Neural cell (in vitro differentiated cells): ENCODE measurements around the gene G2E3. TPM values are rescaled to one million over a fixed set of nuclear protein-coding genes. Genes with fewer than 3 reads are reported as not detected.
"Not testable (repeated sequence)": the region's sequence is repeated elsewhere in the genome, so short reads cannot be mapped to it uniquely, and the experiment has no call there.

ENCODE experiments used
- H2AFZ ChIP-seq: fragments of 200-600, 300-800 bp; sonication (generic), shearing (Covaris generic); 2 replicates; pipeline ENCODE4 v1.6.0; 2014; ENCODE audit warnings: low read depth, mild to moderate bottlenecking, antibody characterized with exemption, low read length, moderate library complexity
- H3F3A ChIP-seq: fragments of 200-600 bp; shearing (Covaris generic); 2 replicates; pipeline ENCODE4 v1.6.1; 2016; ENCODE audit warnings: mild to moderate bottlenecking, moderate library complexity, mixed read lengths, antibody characterized with exemption, low read length; ENCODE audit not compliant: insufficient read depth, poor library complexity, severe bottlenecking
- H3K27ac ChIP-seq: fragments of 200-600, 300-800 bp; sonication (generic), shearing (Covaris generic); 2 replicates; pipeline ENCODE4 v1.5.1; 2014; ENCODE audit warnings: mild to moderate bottlenecking, low read length, moderate library complexity
- H3K27me3 ChIP-seq: fragments of 300-800, 200-600 bp; sonication (generic), shearing (Covaris generic); 2 replicates; pipeline ENCODE4 v1.6.0; 2014; ENCODE audit warnings: mild to moderate bottlenecking, low read depth, low read length, moderate library complexity; ENCODE audit not compliant: insufficient read depth
- H3K36me3 ChIP-seq: fragments of 300-800, 200-600 bp; sonication (generic), shearing (Covaris generic); 2 replicates; pipeline ENCODE4 v1.5.1; 2014; ENCODE audit warnings: mild to moderate bottlenecking, antibody characterized with exemption, low read length, moderate library complexity; ENCODE audit not compliant: insufficient read depth
- H3K4me2 ChIP-seq: fragments of 300-800, 200-600 bp; sonication (generic), shearing (Covaris generic); 2 replicates; pipeline ENCODE4 v1.6.0; 2014; ENCODE audit warnings: mild to moderate bottlenecking, low read length
- H3K4me3 ChIP-seq: fragments of 300-800, 200-600 bp; sonication (generic), shearing (Covaris generic); 2 replicates; pipeline ENCODE4 v1.5.1; 2014; ENCODE audit warnings: mild to moderate bottlenecking, low read length, moderate library complexity
- H3K79me2 ChIP-seq: fragments of 200-600 bp; shearing (Covaris generic); replicated peaks from 2 replicates; pipeline ENCODE4 v1.6.0; 2014; ENCODE audit warnings: mild to moderate bottlenecking, low read length, moderate library complexity; ENCODE audit not compliant: insufficient read depth
- H3K9ac ChIP-seq: fragments of 300-800, 200-600 bp; sonication (generic), shearing (Covaris generic); 2 replicates; pipeline ENCODE4 v1.6.1; 2016; ENCODE audit warnings: mild to moderate bottlenecking, low read length, mixed read lengths
- H3K9me2 ChIP-seq: fragments of 200-600 bp; shearing (Covaris generic); 2 replicates; pipeline ENCODE4 v1.6.1; 2016; ENCODE audit warnings: mild to moderate bottlenecking, low read length, mixed read lengths; ENCODE audit not compliant: insufficient read depth
- H3K9me3 ChIP-seq: fragments of 200-600, 300-800 bp; sonication (generic), shearing (Covaris generic); 2 replicates; pipeline ENCODE4 v1.6.1; 2016; ENCODE audit warnings: mild to moderate bottlenecking, mixed run types, low read length, moderate library complexity, mixed read lengths
- H4K20me1 ChIP-seq: fragments of 200-600 bp; shearing (Covaris generic); 2 replicates; pipeline ENCODE4 v1.6.1; 2016; ENCODE audit warnings: mild to moderate bottlenecking, mixed run types; ENCODE audit not compliant: insufficient read depth
- CTCF ChIP-seq: fragments of 450-650 bp; IDR thresholded peaks from 2 replicates; pipeline ENCODE4 v1.5.1; 2014; ENCODE audit warnings: antibody characterized with exemption, mild to moderate bottlenecking, moderate library complexity; ENCODE audit not compliant: poor library complexity, severe bottlenecking
- EP300 ChIP-seq: fragments of 450-650 bp; conservative IDR thresholded peaks from 2 replicates; pipeline ENCODE4 v1.6.1; 2014; ENCODE audit warnings: antibody characterized with exemption, mild to moderate bottlenecking, moderate library complexity; ENCODE audit not compliant: poor library complexity, severe bottlenecking
- EZH2 ChIP-seq: fragments of 200-600, 300-800 bp; shearing (Covaris generic), sonication (generic); IDR thresholded peaks from 2 replicates; pipeline ENCODE4 v1.6.1; 2014; ENCODE audit warnings: antibody characterized with exemption, low read length, borderline replicate concordance, mild to moderate bottlenecking; ENCODE audit not compliant: insufficient read depth, poor library complexity, severe bottlenecking
- MXI1 ChIP-seq: fragments of 450-650 bp; conservative IDR thresholded peaks from 2 replicates; pipeline ENCODE4 v1.6.1; 2014; ENCODE audit warnings: antibody characterized with exemption, mild to moderate bottlenecking; ENCODE audit not compliant: poor library complexity, severe bottlenecking
- POLR2AphosphoS5 ChIP-seq: IDR thresholded peaks from 2 replicates; pipeline ENCODE4 v1.6.1; 2012
- RAD21 ChIP-seq: fragments of 450-650 bp; conservative IDR thresholded peaks from 2 replicates; pipeline ENCODE4 v1.6.1; 2014; ENCODE audit warnings: antibody characterized with exemption, mild to moderate bottlenecking, moderate library complexity
- SMC3 ChIP-seq: fragments of 450-650 bp; conservative IDR thresholded peaks from 2 replicates; pipeline ENCODE4 v1.6.1; 2014; ENCODE audit warnings: antibody characterized with exemption, mild to moderate bottlenecking, moderate library complexity; ENCODE audit not compliant: poor library complexity
- TAF1 ChIP-seq: IDR thresholded peaks from 2 replicates; pipeline ENCODE4 v1.6.1; 2012; ENCODE audit warnings: low read depth
- polyA plus RNA-seq: library from polyadenylated mRNA; depleted of rRNA; stranded (reverse); fragments of >200 nt; gene quantifications from 2 replicates; pipeline ENCODE4 v1.2.3, GENCODE V29; 2014
- TF ChIP-seq, protein P1 (sequence below): IDR thresholded peaks from 2 replicates; pipeline ENCODE4 v1.6.1; 2012; ENCODE audit warnings: borderline replicate concordance

The G2E3 gene
- polyA plus RNA-seq, 1 donor from 2014 or later, result 35.4 TPM

DNA sequence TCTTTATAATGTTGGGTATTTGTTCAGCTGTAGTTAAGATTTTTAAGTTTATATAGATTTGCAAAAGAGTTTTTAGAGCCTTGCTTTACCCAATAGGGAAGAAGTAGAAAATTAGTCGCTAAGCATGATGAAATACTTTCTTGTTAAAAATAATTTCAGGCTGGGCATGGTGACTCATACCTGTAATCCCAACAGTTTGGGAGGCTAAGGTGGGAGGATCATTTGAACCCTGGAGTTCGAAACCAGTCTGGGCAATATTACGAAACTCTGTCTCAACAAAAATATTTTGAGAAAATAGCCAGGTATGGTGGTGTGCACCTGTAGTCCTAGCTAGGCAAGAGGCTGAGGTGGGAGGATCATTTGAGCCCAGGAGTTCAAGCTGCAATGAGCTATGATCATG, 44.4 kb downstream of the G2E3 start:
- no peak for TF ChIP-seq TAF1
- no peak for TF ChIP-seq POLR2AphosphoS5
- TF ChIP-seq EZH2, result no peak
- TF ChIP-seq SMC3, result no peak
- H3K36me3 ChIP-seq, result no peaks in the 10 kb centered on the region

DNA sequence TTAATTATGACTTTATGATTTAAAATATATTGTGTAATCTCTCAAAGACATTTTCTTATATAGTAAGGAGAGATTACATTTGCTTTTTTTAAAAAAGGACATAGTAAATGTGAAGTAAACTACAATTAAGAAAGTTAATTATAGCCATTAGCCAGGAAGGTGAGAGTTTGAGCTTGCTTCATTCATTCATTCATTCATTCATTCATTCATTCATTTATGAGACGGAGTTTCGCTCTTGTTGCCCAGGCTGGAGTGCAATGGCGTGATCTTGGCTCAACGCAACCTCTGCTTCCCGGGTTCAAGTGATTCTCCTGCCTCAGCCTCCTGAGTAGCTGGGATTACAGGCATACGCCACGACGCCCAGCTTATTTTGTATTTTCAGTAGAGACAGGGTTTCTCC, 45.7 kb downstream of the G2E3 start:
- not testable (repeated sequence) for H3K27me3 ChIP-seq, H3F3A ChIP-seq, H3K9ac ChIP-seq, H2AFZ ChIP-seq, H3K36me3 ChIP-seq, H3K4me2 ChIP-seq, H3K9me2 ChIP-seq, H3K9me3 ChIP-seq, H3K4me3 ChIP-seq, H3K27ac ChIP-seq, H3K79me2 ChIP-seq, H4K20me1 ChIP-seq

More for the DNA sequence above, 44.4 kb downstream of the G2E3 start:
- H4K20me1 ChIP-seq, result no peaks in the 10 kb centered on the region
- H3K9me3 ChIP-seq, result no peaks in the 10 kb centered on the region
- no peak overlapping the region for H3K9ac ChIP-seq
- H3K27ac ChIP-seq, result no peak overlapping the region
- no peak overlapping the region for H3K4me2 ChIP-seq
- H2AFZ ChIP-seq, result no peak overlapping the region
- no peaks in the 10 kb centered on the region for H3K9me2 ChIP-seq
- no peaks in the 10 kb centered on the region for H3F3A ChIP-seq
- H3K4me3 ChIP-seq, result no peak overlapping the region
- H3K79me2 ChIP-seq, result no peaks in the 10 kb centered on the region
- no peaks in the 10 kb centered on the region for H3K27me3 ChIP-seq

DNA sequence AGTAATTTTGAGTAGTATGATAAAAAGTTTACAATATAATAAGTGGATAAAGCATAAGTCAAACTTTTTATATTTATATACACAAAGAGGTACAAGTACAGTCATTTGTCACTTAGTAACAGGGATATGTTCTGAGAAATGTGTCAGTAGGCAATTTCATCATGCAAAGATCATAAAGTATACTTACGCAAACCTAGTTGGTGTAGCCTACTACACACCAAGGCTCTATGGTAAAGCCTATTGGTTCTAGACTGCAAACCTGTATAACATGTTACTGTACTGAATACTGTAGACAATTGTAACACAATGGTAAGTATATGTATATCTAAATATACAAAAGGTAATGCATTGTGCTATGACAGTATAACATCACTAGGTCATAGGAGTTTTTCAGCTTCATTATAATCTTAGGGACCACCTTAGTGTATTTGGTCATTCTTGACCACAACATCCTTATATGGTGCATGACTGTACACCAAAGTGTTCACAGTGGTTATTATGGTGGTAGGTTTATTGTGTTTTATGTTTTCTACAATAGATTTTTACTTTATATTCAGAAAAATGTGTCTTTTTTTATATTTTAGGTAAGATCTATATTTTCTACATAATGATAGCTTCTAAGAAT, 48.3 kb downstream of the G2E3 start:
- no peaks in the 10 kb centered on the region for H3K79me2 ChIP-seq
- H3K9ac ChIP-seq, result no peak overlapping the region
- no peaks in the 10 kb centered on the region for H3F3A ChIP-seq
- H3K9me2 ChIP-seq, result no peaks in the 10 kb centered on the region
- H3K9me3 ChIP-seq, result no peaks in the 10 kb centered on the region
- H2AFZ ChIP-seq, result no peak overlapping the region
- H3K36me3 ChIP-seq, result peaks cover 5% of the 10 kb centered on the region
- TF ChIP-seq CTCF, result no peak
- no peak for TF ChIP-seq RAD21
- H3K4me3 ChIP-seq, result no peak overlapping the region
- no peaks in the 10 kb centered on the region for H3K27me3 ChIP-seq
- no peak overlapping the region for H3K4me2 ChIP-seq
- H4K20me1 ChIP-seq, result no peaks in the 10 kb centered on the region
- H3K27ac ChIP-seq, result no peak overlapping the region

DNA sequence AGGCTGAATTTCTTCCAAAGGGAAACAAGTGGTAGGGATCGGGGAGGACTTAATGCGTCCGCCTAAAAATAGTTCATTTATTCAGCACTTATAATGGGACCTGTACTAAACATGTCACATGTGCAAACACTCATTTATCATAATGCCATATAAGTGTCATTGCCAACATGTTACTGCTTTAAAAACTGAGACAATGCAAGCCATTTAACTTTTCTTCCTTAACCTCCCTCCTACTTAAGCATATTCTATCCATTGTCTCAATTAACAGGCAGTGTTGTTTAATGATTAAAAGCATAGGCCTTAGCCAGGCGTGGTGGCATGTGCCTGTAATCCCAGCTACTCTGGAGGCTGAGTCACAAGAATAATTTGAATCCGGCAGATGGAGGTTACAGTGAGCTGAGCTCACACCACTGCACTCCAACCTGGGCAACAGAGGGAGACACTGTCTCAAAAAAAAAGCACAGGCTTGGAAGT, 49.6 kb downstream of the G2E3 start:
- H3K36me3 ChIP-seq, result peaks cover 5% of the 10 kb centered on the region
- H3K9me2 ChIP-seq, result no peaks in the 10 kb centered on the region
- no peak overlapping the region for H3K27ac ChIP-seq

More for the DNA sequence above, 49.6 kb downstream of the G2E3 start:
- no peaks in the 10 kb centered on the region for H3K79me2 ChIP-seq
- no peaks in the 10 kb centered on the region for H3F3A ChIP-seq
- no peak overlapping the region for H3K4me2 ChIP-seq
- no peaks in the 10 kb centered on the region for H3K27me3 ChIP-seq
- H3K9ac ChIP-seq, result no peak overlapping the region
- no peaks in the 10 kb centered on the region for H4K20me1 ChIP-seq
- no peak overlapping the region for H2AFZ ChIP-seq
- no peak overlapping the region for H3K4me3 ChIP-seq
- TF ChIP-seq CTCF (no peak), MXI1 (no peak), SMC3 (no peak), EP300 (no peak), TAF1 (no peak), RAD21 (no peak), POLR2AphosphoS5 (no peak), EZH2 (no peak)
- TF ChIP-seq, protein P1, sequence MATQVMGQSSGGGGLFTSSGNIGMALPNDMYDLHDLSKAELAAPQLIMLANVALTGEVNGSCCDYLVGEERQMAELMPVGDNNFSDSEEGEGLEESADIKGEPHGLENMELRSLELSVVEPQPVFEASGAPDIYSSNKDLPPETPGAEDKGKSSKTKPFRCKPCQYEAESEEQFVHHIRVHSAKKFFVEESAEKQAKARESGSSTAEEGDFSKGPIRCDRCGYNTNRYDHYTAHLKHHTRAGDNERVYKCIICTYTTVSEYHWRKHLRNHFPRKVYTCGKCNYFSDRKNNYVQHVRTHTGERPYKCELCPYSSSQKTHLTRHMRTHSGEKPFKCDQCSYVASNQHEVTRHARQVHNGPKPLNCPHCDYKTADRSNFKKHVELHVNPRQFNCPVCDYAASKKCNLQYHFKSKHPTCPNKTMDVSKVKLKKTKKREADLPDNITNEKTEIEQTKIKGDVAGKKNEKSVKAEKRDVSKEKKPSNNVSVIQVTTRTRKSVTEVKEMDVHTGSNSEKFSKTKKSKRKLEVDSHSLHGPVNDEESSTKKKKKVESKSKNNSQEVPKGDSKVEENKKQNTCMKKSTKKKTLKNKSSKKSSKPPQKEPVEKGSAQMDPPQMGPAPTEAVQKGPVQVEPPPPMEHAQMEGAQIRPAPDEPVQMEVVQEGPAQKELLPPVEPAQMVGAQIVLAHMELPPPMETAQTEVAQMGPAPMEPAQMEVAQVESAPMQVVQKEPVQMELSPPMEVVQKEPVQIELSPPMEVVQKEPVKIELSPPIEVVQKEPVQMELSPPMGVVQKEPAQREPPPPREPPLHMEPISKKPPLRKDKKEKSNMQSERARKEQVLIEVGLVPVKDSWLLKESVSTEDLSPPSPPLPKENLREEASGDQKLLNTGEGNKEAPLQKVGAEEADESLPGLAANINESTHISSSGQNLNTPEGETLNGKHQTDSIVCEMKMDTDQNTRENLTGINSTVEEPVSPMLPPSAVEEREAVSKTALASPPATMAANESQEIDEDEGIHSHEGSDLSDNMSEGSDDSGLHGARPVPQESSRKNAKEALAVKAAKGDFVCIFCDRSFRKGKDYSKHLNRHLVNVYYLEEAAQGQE, result no peak
- H3K9me3 ChIP-seq, result no peaks in the 10 kb centered on the region
